Measurements from ENCODE around the gene TFDP2.

DNA sequence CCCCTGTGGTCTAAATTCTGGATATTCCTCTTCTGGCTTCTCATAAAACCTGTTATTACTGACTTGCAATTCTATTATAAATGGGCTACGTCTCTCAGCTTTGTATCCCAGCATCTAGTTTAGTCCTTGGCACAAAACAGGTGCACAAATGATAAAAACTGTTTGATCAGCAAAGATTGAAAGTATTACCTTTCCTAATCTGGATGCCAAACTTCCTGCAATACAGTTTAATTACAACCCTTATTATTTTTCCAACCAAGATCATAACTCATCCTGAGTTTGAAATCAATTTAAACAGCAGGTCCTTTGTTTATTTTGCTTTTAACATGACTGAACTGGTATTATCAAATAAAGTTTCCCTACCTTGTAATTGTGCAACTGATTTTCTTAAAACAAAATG lies 140.3 kb downstream of the TFDP2 start:
- TF ChIP-seq CTCF (conservative IDR thresholded peaks at IDR 0.05; ENCODE audit: low read length) (no peak), EZH2phosphoT487 (IDR thresholded peaks at IDR 0.05; ENCODE audit: borderline replicate concordance) (no peak)

All from Loucy (cell line).